ENCODE data around the gene DDX39A.

DDX39A gene

DNA sequence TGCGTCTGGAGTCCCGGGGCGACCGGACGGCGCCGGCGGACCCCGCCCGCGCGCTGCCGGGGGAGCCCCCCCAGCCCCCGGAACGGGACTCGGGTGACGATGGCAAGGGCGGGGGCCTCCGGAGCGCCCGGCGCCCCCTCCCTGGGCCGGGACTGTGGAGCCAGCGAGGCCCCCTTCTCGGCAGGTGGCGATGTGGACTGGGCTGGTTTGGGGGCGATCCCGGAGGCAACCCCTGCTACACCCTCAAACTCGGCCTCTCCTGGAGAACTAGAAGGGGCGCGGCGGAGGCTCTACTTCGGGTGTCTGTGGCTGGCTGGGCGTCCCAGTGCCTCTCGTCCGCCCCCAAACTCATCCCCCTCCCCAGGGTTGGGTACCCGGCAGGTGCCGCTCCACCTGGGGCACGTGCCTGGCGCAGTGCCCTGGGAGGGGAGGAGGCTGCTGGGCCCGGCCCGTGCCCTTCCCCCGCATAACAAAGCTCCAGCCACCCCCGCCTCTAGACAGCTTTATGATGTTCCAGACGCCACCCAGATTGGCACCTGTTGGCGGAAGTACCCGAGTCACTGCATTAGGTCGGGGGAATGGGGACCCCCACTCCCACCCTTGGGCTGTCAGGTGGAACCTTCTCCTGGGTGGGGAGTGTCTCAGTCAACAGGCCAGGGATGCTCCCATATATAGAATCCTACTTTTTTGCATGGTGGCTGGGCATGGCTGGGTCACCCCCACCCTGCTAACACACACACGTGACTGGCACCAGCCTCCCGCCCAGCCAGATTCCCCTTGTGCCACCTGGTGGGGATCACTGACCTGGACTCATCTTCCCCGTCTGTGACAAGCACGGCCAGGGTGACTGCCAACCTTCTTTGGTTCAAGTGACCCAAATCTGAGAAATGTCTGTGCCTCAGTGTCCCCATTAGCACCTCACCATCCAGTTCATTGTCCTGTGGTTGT, 14.7 kb upstream of the DDX39A start:
- DNase-seq, result peak; percentile 31

DNA sequence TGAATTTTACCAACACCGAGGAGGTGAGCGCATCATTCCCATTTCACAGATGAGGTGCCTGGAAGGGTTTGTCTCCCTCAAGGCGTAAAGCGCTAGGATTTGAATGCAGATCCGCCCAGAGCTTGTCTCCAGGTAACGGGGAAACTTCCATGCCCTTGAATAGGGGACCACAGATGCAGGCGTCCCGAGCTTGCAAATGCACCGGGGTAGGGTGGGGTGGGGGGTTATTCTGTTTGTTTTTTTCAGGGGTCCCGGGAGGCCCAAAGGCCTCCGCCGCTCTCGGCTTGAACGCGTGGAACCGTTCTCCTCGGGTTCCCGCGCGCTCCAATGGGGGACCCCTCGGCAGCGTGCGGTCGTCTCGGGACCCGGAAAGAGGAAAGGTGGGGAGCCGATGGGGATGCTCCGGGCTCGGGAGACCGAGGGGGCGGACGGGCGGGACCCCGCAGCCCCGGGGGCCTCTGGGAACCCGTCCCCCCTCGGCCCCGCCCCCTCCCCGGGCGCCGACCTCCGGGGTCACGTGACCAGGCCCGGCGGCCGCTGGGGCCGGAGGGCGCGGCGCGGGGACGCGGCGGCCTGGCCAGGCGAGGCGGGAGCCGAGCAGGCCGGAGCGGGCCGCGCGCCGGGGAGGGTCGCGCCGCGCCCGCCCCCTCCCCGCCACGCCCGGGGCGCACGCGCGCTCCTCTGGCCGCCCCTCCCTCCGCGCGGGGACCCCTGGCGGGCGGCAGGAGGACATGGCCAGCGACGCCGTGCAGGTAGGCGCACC, 13.8 kb upstream of the DDX39A start, which contains the start of gene PKN1:
Gene PKN1, plus strand, starts transcription at position 516 of the 763 bp plus-strand sequence. Its CDS starts 216 bp downstream, at position 732.
- DNase-seq, result peak; percentile 55

DNA sequence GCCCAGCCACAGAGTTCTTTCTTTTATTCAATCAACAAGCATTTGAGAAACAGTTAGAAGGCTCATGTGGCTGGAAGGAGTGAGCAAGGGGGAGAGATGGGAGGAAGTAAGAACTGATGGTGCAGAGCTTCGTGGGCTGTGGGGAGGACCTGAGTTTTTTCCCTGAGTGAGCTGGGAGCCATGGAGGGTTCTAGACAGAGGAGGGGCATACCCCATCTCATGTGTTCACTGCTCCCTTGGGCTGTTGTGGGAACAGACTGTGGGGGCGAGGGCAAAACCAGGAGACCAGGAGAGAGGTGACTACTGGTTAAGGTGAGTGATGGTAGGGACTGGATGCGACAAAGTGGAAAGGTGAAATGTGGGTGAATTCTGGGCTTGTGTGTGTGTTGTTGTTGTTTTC, 11.6 kb upstream of the DDX39A start:
- no peak for DNase-seq

DNA sequence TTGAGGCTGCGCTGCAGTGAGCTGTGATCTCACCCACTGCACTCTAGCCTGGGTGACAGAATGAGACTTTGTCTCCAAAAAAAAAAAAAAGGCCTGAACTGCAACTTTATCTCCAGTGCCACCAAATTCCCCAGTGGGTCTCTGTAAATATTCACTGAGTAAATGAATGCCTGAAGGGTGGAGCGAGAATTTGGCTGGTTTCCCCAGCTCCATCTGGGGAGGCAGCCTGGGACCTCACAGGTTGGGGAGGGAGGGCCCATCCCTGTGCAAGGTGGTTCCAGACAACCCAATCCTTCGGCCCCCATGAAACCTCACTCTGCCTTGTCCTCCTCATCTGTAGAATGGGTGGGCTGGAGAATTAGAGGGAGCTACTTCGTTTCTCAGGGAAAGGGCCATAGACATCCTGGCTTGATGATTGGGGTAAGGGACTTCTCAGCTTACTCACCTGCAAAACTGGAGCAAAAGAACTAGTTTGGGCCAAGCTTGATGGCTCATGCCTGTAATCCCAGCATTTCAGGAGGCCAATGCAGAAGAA, 9.8 kb upstream of the DDX39A start:
- no peak for DNase-seq

DNA sequence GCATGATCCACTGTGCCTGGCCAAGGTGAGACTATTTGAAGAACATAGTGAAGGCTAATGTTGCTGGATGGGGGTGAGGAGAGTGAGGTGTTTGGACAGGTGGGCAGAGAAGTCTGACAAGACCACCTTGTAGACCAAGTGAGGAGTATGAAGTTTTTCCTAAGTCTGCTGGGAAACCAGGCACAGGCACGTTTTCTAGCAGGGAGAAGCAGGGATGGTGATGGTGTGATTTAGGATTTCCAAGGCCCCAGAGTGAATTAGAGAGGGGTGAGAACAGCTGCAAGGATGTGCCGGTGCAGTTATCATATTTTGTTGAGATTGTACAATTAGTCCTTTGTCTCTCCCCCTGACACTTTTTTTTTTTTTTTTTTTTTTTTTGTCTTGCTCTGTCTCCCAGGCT, 8.3 kb upstream of the DDX39A start:
- DNase-seq, result no peak

DNA sequence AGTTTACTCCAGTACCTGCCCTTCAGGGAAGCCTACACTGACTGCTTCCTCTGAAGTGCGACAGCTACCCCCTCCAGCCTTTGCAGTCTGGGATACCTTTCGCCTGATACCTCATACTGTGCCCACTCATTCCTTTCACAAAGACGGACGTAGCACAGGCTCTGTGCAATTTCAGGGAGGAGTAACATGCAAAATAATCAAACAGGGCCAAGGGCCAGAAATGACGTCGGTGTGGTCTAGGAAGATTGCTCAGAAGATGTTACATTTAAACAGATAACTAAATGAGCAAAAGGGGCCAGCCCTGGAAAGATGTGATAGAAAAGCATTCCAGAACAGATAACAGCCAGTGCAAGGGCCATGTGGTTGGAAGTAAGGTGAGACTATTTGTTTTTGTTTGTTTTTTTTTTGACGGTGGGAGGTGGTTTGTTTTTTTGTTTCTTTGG, 6.6 kb upstream of the DDX39A start:
- no peak for DNase-seq

DNA sequence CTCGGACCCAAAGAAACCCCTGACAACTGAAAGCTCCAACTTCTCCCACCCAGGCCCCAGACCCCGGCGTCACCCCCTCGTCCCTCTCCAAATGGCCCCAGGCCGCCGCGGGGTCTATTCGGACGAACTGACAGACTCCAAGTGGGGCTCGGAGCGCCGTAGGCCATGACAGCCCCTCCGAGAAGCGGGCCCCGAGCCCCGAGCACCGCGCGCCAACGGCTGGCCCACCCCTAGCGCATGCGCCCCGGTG, 360 bp downstream of the DDX39A start:
- peak; percentile 44 for DNase-seq

DNA sequence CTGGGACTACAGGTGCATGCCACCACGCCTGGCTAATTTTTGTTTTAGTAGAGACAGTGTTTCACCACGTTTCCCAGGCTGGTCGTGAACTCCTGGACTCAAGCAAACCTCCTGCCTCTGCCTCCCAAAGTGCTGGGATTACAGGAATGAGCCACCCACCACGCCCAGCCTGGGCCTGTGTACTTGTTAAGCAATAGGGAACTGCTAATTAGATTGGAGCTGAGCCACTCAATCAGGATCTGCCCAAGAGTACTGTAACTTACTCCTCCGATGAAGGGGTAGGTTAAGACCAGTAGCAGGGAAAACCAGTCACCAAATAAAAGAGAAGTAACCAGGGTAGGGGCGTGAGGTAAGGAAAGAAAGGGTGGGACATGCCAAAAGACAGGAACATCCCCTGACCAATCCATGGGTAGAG, 2.3 kb downstream of the DDX39A start:
- DNase-seq, result no peak

DNA sequence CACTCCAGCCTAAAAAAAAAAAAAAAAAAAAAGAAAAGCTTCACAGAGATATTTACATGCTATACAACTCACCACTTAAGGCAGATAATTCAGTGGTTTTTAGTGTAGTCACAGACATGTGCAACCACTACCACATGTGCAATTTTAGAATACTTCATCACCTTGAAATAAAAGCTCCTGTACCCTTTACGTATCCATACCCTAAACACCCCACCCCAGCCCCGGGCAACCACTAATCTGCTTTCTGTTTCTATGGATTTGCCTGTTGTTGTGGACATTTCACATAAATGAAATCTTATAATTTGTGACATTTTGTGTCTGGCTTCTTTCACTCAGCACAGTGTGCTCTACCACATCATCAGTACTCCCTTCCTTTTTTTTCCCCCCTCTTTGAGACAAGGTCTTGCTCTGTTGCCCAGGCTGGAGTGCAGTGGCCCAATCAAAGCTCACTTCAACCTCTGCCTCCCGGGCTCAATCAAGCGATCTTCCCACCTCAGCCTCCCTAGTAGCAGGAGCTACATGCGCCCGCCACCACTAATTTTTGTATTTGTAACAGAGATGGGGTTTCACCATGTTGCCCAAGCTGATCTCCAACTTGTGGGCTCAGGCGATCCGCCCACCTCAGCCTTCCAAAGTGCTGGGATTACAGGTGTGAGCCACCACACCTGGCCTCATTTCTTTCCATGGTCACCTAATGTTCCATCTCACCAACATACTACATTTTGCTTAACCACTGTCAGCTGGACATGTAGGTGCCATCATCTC, 4.0 kb downstream of the DDX39A start:
- DNase-seq, result no peak

DNA sequence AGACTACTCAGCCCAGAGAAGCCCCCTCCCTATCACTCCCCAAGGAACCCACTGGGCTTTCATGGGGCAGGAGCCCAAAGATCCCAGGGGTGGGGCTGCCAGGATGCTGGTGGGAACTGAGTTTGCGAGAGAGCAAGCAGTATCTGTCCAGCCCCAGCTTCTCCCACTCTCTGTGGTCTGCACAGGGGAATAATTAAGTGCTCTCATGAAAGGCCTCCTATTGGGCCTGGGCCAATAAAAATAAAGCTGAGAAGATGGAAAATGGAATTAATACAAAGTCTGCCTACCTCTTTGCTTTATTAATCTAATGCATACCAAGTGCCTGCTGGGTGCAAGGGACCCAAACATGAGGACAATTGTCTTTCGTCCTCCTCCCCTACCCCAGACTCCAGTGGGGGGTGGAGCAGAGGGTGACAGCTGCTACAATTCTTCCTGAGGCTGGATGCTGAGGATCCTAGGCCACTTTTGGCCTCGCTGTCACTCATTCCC, 5.4 kb downstream of the DDX39A start:
- no peak for DNase-seq

DNA sequence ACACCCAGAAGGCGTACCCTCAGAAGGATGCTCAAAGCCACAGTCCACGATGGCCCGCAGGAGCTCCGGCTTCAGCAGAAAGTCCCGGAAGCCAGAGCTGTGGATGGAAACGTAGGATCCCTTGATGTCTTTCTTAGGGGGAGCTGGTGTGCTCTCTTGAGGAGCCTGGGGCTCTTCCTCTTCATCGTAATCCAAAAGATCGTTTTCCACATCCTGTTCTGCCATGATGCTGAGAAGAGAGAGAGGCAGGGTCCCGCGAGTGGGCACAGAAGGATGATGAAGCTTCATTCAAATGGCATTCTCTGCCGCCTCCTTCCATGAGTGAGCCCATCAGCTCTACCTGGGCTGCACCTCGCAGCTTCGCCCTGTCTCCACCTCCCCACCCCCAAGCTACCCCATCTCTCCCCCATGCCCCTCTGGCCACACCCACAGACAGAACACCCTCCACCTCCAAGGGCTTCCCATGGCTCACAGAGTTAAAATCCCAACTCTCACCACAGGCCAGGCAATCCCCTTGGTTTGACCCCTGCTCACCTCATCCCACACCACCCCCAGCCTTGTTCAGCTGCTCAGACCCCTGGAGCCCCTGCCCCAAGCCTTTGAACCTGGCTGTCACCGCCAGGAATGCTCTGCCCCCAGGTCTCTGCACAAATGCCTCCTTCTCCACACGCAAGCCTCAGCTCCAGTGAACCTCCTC, 6.0 kb downstream of the DDX39A start:
- DNase-seq, result no peak

DNA sequence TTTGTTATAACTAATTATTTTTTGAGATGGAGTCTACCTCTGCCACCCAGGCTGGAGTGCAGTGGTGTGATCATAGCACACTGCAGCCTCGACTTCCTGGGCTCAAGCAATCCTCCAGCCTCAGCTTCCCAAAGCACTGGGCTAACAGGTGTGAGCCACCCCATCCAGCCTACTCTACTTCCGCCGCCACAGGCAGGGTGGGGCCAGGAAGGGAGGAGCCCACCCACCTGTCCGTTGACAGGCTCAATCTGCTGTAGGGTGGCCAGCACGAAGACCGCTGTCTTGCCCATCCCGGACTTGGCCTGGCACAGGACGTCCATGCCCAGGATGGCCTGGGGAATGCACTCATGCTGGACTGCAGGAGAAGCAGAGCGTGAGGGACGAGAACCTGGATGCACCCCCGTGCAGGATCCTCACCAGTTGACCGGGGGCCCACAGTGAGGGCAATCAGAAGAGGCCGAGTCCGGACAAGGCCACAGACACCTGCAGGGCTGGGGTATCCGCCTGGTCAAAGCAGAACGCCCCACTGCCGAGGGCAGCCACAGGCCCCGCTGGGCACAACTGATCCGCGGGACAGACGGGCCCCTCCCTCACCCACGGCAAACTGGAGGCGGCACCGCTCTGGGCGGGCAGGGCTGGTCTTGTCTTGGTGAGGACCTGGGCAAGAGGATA, 6.7 kb downstream of the DDX39A start:
- DNase-seq, result no peak

DNA sequence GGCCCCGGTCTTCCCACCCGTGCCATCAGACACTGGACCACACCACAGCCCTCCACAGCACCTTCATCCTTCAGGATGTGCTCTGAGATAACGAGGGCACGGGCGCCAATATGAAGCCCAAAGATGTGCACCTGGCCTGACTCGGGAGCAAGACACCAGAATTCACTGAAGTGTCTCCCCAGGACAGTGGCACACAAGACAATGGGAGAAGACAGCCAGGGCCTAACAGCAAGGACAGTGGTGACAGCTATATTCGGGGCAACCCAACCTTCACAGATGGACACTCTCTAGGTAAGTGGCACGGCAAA, 7.2 kb downstream of the DDX39A start:
- DNase-seq, result no peak

DNA sequence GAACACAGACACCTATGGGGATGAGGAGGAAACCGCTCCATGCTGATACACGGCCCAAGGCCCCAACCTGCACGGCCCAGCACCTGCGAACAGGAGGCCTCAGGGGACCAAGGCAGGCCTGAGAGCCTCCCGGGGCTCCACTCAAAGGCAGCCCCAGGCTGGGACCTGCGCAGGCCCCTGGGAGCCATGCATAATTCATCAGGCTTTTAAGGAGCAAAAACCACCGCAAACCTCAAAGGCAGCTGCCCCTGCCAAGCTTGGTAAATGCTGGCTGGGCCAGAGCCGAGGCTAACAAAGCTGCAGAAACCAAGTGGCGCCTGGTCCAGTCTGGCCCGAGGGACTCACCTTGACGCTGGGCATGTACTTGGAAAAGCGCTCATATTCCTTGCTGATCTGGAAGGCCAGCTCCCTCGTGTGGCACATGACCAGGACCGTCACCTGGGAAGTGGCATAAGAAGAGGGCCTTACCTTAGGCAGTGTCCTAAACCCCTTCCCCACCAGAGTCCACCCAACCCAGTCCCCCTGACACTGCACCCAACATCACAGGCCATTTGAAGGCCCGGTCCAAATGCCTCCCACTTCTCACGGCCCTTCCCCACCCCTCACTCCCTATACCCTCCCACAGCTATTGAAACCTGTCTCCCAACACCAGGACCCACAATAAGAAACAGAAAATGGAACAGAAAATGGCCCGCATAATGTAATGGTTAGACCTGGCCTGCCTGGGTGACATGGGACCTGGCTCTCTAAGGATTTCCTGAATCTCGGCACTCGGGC, 7.8 kb downstream of the DDX39A start:
- no peak for DNase-seq

DNA sequence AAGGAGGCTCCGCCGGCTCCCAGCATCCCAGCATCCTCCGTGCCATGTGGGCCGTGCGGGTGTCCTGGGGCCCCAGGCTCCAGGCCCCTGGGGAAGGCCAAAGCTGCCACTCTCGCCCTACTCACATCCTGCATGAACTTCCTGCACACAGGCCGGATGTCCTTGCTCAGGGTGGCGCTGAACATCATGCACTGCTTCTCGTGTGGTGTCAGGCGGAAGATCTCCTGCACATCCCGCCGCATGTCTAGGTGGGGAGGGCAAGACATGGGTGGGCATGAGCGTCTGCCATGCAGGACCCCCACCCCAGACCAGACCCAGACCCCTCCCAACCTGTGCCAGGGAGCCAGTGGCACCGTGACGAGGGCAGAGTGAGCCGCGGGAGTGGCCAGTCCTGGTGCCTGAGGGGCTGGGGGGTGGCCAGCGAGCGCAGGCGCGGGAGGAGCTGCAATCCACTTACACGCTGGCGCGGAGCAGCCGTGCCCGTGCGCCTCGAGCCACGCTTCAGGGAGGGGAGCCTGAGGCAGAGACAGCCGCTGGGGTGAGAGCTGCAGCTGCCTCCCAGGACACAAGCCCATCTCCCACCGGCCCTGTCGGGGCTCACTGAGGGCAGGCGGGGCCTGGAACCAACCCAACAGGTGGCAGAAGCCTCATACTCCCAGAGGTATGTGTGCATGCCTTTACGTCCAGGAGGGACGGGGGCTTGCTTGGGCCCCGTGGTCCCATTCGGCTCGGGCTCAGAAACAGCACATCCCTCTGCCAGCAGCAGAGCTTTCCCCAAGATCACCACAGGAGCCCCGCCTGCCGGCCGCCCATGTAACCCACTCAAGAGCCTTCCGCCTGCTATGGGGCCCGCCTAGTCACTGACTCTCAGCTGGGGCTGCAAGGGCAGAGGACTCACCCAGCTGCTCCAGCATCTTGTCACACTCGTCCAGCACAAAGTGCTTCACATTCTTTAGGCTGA, 8.8 kb downstream of the DDX39A start:
- DNase-seq, result no peak

DNA sequence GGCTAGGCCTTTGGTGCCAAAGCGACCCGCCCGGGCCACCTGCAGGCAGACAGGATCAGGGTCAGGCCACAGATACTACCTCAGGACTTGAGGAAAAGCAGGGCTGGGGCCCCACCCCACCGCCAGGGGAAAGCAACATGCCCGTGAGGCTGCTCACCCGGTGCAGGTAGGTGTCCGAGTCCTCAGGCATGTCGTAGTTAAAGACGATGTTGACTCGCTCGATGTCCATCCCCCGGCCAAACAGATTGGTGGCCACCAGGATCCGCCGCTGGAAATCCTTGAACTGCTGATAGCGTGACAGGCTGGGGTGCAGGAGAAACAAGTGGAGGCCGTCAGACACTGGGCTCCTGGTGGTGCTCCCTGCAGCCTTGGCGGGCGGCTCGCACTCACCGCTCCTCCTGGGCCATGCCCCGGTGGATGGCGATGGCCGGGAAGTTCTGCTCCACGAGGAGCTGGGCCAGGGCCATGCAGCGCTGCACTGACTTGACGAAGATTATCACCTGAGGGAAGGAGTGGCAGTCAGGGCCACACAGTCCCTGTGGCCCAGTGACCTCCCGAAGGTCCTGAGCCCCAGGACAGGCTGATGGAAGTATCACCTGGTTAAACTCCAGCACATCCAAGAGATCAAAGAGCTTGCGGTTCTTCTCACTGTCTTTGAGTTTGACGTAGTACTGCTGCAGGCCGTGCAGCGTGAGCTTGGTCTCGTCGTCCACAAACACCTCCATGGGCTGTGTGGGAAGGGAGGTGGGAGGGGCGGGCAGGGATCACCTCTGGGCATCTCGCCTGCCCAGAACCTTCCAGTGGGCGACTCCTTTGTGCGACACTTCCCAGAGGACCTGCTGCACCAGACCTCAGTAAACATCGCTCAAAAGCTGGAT, 9.8 kb downstream of the DDX39A start:
- DNase-seq, result no peak

DNA sequence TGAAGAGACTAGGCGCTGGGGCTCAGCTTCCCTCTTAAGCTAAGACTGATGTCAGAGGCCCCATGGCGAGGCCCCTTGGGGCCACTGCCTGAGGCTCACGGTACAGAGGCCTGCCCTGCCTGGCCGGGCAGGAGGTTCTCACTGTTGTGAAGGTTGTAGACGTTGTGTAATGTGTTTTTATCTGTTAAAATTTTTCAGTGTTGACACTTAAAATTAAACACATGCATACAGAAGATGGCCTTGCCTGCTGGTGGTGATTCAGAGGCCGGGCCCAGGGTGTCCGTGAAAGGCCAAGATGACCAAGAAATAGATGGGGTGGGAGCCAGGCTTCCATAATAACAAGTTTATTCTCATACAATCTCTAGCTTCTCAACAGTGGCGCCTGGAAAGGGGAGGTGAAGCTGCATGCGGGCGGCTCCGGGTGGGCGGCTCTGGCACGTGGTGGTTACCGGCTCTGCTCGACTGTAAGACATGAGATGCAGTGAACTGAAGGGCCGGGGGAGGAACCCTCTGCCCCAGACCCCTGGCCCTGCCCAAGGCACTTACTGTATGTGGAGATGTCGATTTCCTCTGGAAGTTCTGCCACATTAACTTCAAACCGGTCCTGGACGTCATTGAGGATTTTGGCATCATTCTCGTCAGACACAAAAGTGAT, 10.5 kb downstream of the DDX39A start:
- DNase-seq, result no peak

Data from NCI-H510A (cell line).